HL-60/S4 treated with phorbol 12-myristate 13-acetate at 8.2 ng/mL for 4 days and 3 days (cell line): ENCODE results near the gene NDEL1.

ENCODE experiments used
- in situ Hi-C: fragments of 300-500 bp; cut with MboI; formaldehyde crosslinking; loops from 2 replicates; pipeline ENCODE4 v1.15.0; 2022; ENCODE audit warnings: low sequenced_read_pairs

NDEL1 gene

GRCh38 chr17:8413938-8414337, 21.7 kb upstream of the NDEL1 start:
- in situ Hi-C loops, result no loop called here

DNA sequence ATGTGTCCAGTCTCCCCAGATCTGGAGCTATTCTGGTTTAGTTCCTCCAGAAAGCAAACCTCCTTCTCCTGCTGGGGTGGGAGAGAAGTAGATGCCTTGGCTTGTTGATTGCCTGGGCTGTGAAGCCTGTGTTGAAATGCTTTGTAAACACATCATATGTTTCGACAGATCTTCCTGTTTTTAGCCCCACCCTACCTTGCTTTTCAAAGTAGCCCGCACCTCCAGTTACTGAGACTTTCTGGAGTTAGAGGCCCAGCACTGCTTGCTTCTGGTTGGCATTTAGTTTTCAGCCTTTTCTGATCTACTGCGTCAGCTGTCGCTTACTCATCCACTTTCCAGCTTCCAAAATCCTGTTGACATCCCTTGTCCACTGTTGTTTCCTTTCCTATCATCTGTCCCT, 17.9 kb upstream of the NDEL1 start:
- in situ Hi-C loops, result no loop called here

DNA sequence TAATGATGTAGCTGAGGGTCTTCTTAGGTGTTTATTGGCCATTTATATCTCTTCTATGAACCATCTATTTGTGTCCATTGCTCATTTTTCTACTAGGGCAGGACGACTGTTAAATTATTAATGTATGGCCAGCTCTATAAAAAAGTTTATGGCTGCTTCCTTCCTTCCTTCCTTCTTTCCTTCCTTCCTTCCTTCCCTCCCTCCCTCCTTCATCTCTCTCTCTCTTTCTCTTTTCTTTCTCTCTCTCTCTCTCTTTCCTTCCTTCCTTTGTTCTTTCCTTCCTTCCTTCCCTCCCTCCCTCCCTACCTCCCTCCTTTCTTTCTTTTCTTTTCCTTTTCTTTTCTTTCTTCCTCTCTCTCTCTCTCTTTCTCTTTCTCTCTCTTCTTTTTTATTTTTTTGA, 17.2 kb upstream of the NDEL1 start:
- in situ Hi-C loops, result no loop called here

DNA sequence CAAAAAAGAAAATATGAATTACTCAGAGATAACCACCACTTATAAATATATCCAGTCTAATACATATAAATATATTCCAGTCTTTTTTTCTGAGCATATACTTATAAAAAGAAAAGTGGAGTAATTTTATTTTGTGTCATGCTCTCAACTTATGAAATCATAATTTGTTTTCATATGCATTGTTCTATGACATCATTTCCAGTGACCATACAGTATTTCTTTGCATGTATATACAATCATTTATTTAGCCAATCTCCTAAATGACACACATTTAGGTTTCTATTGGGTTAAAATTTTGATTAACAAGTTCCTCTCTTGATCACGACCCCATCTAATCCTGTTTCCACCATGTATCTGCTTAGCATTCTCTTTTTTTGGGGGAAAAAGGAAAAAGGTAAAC, 16.4 kb upstream of the NDEL1 start:
- in situ Hi-C loops, result no loop called here

- in situ Hi-C loops, result no loop called here
Observed at GRCh38 chr17:8420041-8420934, 15.4 kb upstream of the NDEL1 start.

GRCh38 chr17:8421571-8421970, 14.1 kb upstream of the NDEL1 start:
- in situ Hi-C loops, result no loop called here

- in situ Hi-C loops, result no loop called here
Observed at GRCh38 chr17:8426094-8426720, 9.5 kb upstream of the NDEL1 start.

DNA sequence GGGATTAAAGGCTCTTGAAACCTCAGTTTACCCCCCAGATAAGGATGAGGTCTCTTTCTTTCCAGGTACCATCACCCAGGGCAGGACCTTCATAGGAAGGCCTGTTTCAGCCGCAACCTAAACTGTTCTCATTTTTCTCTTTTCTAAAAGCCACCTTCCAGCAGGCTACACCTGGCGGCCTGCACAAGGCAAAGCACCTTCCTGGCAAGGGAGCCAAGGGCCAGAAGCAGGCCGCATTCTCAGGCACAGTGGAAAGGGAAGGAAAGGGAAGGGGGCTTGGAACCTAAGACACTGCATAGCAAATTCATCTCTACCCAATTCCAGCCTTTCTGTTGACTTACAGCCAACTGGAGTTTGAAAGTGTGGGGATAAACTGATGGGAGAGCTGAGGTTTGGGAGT, 8.9 kb upstream of the NDEL1 start:
- in situ Hi-C loops, result no loop called here

DNA sequence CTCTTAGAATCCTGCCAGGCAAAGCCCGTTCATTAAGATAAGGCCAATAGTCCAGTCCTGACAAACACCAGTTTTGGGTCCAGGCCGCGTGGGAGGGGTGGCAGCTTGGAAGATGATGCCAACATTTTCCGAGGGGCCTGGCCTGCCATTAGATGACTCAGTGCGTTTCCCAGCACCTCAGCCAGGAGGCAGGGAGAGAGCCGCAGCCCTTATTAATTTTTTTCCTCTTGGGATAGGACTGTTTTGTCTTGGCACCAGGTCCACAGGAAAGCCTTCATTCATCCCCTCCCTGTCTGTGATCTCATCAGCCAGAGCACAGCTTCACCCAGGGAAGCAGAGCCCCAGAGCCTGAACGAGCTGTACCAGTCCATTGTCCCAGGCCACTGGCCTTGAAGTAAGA, 4.7 kb upstream of the NDEL1 start:
- in situ Hi-C loops, result no loop called here

DNA sequence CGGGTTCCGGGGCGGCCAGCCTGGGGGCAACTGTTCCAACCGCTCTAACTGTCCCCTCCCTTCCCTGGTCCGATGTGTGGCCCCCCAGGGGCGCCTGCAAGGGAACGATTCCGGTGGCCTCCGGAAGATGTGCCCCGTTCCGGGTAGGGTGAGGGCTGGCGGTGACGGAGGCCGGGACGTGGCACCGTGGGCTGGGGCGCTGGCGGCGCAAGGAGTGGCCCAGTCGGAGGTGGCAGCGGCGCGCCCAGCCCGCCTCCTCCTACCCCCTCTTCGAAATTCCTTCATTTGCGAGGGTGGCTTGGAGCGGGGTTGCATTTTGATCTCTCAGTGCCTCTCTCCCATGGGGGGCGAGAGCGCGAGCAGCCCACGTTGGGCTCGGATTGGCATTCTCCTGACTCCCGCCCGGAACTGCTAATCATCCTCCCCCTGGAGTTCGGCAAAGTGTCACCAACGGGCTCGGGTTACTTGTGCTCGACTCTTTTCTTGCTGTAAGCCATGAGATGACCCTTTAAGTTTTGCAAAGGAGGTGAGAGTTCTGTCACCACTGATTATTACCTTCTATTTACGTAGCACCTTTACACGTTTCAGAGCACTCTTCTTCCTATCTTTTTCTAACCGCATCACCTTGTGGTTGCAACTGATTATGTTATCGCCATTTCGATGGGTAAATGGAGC, 622 bp downstream of the NDEL1 start:
- in situ Hi-C loops, result no loop called here

DNA sequence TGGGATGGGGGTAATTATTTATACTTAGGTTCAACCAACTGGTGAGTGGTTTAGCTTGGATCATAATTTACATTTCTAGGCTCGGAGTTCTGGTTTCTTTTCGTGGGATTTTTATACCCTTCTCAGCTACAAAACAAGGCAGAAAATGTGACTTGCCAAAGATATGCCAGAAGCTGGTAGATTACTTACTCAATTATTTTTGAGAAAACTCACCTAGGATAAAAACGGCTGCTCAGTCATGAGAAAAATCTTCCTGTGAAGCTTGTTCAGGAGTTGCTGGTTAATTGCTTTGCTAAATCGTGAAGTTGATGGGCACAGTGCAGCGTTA, 1.1 kb downstream of the NDEL1 start:
- in situ Hi-C loops, result no loop called here

GRCh38 chr17:8438441-8438840, 2.8 kb downstream of the NDEL1 start:
- in situ Hi-C loops, result no loop called here

- in situ Hi-C loops, result no loop called here
Observed at GRCh38 chr17:8439681-8440080, 4.0 kb downstream of the NDEL1 start.

GRCh38 chr17:8441690-8442089, 6.0 kb downstream of the NDEL1 start:
- in situ Hi-C loops, result no loop called here

DNA sequence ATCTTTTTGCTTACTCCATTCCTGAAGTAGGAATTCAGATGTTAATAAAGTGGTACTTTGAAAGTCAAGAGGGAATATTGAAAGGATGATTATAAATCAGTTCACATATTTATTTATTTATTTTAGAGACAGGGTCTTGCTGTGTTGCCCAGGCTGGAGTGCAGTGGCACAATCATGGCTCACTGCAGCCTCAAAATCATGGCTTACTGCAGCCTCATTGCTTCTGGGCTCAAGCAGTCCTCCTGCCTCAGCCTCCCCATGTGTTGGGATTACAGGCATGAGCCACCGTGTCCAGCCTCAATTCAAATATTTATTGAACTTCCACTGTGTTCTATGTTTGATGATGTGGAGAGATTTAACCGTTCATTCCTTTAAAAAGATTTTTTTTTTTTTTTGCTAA, 6.6 kb downstream of the NDEL1 start:
- in situ Hi-C loops, result no loop called here

DNA sequence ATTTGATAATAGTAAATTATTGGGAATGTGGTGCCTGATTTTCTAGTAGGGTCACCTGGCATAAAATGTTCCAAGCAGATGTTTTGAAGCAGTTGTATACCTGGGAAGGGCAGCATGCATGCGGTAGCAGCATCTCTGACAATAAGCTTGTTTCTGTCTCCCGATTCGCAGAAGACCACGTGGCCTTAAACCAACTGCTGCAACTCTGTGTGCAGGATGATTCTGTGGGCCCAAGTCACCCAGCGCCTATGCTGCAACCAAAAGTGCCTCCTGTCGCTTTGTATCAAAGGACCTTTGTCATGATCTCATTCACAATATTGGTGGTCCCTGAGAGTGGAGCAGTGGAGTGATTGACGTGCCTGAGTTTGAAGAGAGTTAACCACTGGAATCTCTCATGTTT, 8.1 kb downstream of the NDEL1 start:
- in situ Hi-C loops, result no loop called here

GRCh38 chr17:8444494-8444893, 8.8 kb downstream of the NDEL1 start:
- in situ Hi-C loops, result no loop called here

- in situ Hi-C loops, result no loop called here
Observed at GRCh38 chr17:8445536-8445935, 9.9 kb downstream of the NDEL1 start.

GRCh38 chr17:8447799-8448198, 12.1 kb downstream of the NDEL1 start:
- in situ Hi-C loops, result no loop called here

DNA sequence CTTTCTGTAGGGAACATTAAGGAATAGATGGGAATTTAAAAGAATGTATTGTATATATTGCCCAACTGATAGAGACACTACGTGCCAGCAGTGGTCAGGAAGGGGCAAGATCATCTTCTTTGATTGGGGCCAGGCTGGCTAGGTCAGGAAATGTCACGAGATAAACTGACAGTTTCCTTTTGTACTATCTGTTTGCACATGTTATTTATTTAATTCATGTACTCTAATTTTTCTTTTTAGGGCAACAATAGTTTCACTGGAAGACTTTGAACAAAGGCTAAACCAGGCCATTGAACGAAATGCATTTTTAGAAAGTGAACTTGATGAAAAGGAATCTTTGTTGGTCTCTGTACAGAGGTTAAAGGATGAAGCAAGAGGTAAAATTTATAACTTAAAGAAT, 12.6 kb downstream of the NDEL1 start:
- in situ Hi-C loops, result no loop called here

DNA sequence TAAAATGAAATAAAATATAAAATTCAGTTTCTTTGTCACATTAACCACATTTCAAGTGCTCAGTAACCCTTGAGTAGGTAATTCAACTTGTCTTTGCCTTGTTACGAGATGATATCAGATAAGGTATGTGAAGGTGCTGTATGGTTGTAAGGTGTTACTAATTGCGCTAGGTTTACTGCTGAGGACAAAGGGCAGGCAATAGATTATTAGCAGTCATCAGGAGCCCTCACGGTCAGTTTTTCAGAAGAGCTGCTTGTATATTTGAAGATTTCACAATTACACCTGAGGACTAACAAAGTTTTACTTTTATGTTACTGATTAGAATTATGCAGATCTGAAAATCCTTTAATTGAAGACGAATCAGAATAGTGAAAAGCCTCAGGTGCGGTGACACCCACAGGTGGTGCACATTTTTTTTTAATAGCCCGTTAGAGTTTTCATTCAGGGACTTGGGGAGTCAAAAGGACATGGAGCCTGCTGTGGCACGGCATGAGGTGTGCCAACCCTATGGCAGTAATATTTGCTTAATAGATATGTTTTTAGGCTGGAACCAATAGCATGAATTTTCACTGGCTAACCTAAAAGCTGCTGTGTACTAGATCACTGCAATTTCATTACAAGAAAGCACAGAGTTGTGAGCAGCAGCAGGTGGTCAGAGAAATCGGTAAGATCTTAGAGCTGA, 16.4 kb downstream of the NDEL1 start:
- in situ Hi-C loops, result no loop called here

GRCh38 chr17:8453326-8453725, 17.6 kb downstream of the NDEL1 start:
- in situ Hi-C loops, result no loop called here
